SH-SY5Y (cell line): ENCODE measurements around the gene RAB3D.

ENCODE experiments used
- GATA2 ChIP-seq: IDR thresholded peaks from 2 replicates; pipeline ENCODE4 v1.6.1; 2011; ENCODE audit warnings: mild to moderate bottlenecking, low read depth, low read length
- GATA3 ChIP-seq: IDR thresholded peaks from 2 replicates; pipeline ENCODE4 v1.6.1; 2011; ENCODE audit warnings: low read depth, mild to moderate bottlenecking, low read length, moderate library complexity

GRCh38 chr19:11295180-11295579 lies 44.3 kb downstream of the RAB3D start:
- TF ChIP-seq GATA2 (no peak), GATA3 (no peak)
